HG02642 (cell line): ENCODE results near the gene SUN5.
"Not testable (repeated sequence)": the region's sequence is repeated elsewhere in the genome, so short reads cannot be mapped to it uniquely, and the experiment has no call there.

ENCODE experiments used
- ATAC-seq: cut with Tn5 transposase; IDR thresholded peaks from one replicate; pipeline ENCODE4 v1.9.1; 2021; ENCODE audit warnings: mild to moderate bottlenecking; ENCODE audit not compliant: unreplicated experiment, poor library complexity

SUN5 gene

GRCh38 chr20:33004141-33004751 lies at the start of gene SUN5:
Gene SUN5, minus strand, starts transcription at chr20:33004433. Its CDS starts 93 bp downstream, at chr20:33004340.
- ATAC-seq: no peak

GRCh38 chr20:33053291-33054106 lies 49.3 kb upstream of the SUN5 start, which contains the start of gene BPIFB3:
Gene BPIFB3, plus strand, starts transcription at chr20:33053903. Its CDS starts 1,533 bp downstream, at chr20:33055436.
- ATAC-seq: no peak

- ATAC-seq: no peak
These were observed 47.1 kb upstream of the SUN5 start for GRCh38 chr20:33051333-33051732.

GRCh38 chr20:33046412-33046811 lies 42.2 kb upstream of the SUN5 start:
- no peak for ATAC-seq

- ATAC-seq: not testable (repeated sequence)
These were observed 41.0 kb upstream of the SUN5 start for GRCh38 chr20:33045129-33045721.

- ATAC-seq: no peak
These were observed 39.5 kb upstream of the SUN5 start for GRCh38 chr20:33043731-33044181.

- ATAC-seq: no peak
These were observed 38.9 kb upstream of the SUN5 start for GRCh38 chr20:33042983-33043730.

- ATAC-seq: no peak
These were observed 38.2 kb upstream of the SUN5 start for GRCh38 chr20:33042430-33042829.

- ATAC-seq: no peak
These were observed 34.0 kb upstream of the SUN5 start for GRCh38 chr20:33038243-33038642.

- ATAC-seq: no peak
These were observed 33.2 kb upstream of the SUN5 start for GRCh38 chr20:33037456-33037855.

- ATAC-seq: no peak
These were observed 30.8 kb upstream of the SUN5 start for GRCh38 chr20:33034901-33035492.

GRCh38 chr20:33034115-33034514 lies 29.9 kb upstream of the SUN5 start:
- no peak for ATAC-seq

GRCh38 chr20:33033381-33033780 lies 29.1 kb upstream of the SUN5 start:
- ATAC-seq: no peak

- no peak for ATAC-seq
These were observed 28.3 kb upstream of the SUN5 start for GRCh38 chr20:33032555-33032954.

- ATAC-seq: no peak
These were observed 27.3 kb upstream of the SUN5 start, which contains the start of gene BPIFB6 for GRCh38 chr20:33031531-33031930. Gene BPIFB6, plus strand, starts transcription at chr20:33031648. Its CDS starts 0 bp downstream, at chr20:33031648.

GRCh38 chr20:33030569-33030968 lies 26.3 kb upstream of the SUN5 start:
- ATAC-seq: no peak

GRCh38 chr20:33030076-33030475 lies 25.8 kb upstream of the SUN5 start:
- no peak for ATAC-seq

- no peak for ATAC-seq
These were observed 24.6 kb upstream of the SUN5 start for GRCh38 chr20:33028875-33029274.

GRCh38 chr20:33027769-33028751 lies 23.8 kb upstream of the SUN5 start:
- ATAC-seq: no peak
